ENCODE measurements around the gene ELOVL7. TPM values are rescaled to one million over a fixed set of nuclear protein-coding genes. Genes with fewer than 3 reads are reported as not detected.
"Not testable (repeated sequence)": the region's sequence is repeated elsewhere in the genome, so short reads cannot be mapped to it uniquely, and the experiment has no call there.

The ELOVL7 gene
- total RNA-seq, 2 experiments from 2014 or later: 0.57 to 0.97 TPM

- H3K4me1 Mint-ChIP-seq: no peaks in the 10 kb centered on the region
- no peaks in the 10 kb centered on the region for H3K36me3 Mint-ChIP-seq
- DNase-seq: no peak
- peaks cover 3% of the 10 kb centered on the region for H3K27me3 Mint-ChIP-seq
- no peak overlapping the region for H3K27ac Mint-ChIP-seq
- no peak overlapping the region for H3K4me3 Mint-ChIP-seq
- no peaks in the 10 kb centered on the region for H3K9me3 Mint-ChIP-seq
- POLR2A ChIA-PET: no interaction called here
- no peak for ATAC-seq (ENCODE audit: low read depth)
Measured at GRCh38 chr5:60797482-60798153, 46.5 kb downstream of the ELOVL7 start.

GRCh38 chr5:60795424-60795950, 48.6 kb downstream of the ELOVL7 start:
- H3K9me3 Mint-ChIP-seq; ATAC-seq (ENCODE audit: low read depth); POLR2A ChIA-PET; H3K36me3 Mint-ChIP-seq; DNase-seq; H3K27me3 Mint-ChIP-seq; H3K27ac Mint-ChIP-seq; H3K4me3 Mint-ChIP-seq; H3K4me1 Mint-ChIP-seq: not testable (repeated sequence)

GRCh38 chr5:60794691-60795090, 49.4 kb downstream of the ELOVL7 start:
- no peak for ATAC-seq (ENCODE audit: low read depth)
- no peaks in the 10 kb centered on the region for H3K4me1 Mint-ChIP-seq
- H3K27ac Mint-ChIP-seq: no peak overlapping the region
- no peaks in the 10 kb centered on the region for H3K9me3 Mint-ChIP-seq
- H3K27me3 Mint-ChIP-seq: peaks cover 3% of the 10 kb centered on the region
- no peak overlapping the region for H3K4me3 Mint-ChIP-seq
- POLR2A ChIA-PET: no interaction called here
- no peaks in the 10 kb centered on the region for H3K36me3 Mint-ChIP-seq
- no peak for DNase-seq

- peaks cover 1% of the 10 kb centered on the region for H3K27me3 Mint-ChIP-seq
- no peak for DNase-seq
- H3K4me1 Mint-ChIP-seq: no peaks in the 10 kb centered on the region
- no peak overlapping the region for H3K4me3 Mint-ChIP-seq
- no peak for ATAC-seq (ENCODE audit: low read depth)
- H3K36me3 Mint-ChIP-seq: no peaks in the 10 kb centered on the region
- POLR2A ChIA-PET: no interaction called here
- no peak overlapping the region for H3K27ac Mint-ChIP-seq
- H3K9me3 Mint-ChIP-seq: no peaks in the 10 kb centered on the region
Measured at GRCh38 chr5:60792438-60792837, 51.6 kb downstream of the ELOVL7 start.

GRCh38 chr5:60789551-60789950, 54.5 kb downstream of the ELOVL7 start:
- Mint-ChIP-seq H3K4me3 (no peak overlapping the region), H3K4me1 (no peaks in the 10 kb centered on the region), H3K36me3 (no peaks in the 10 kb centered on the region), H3K27me3 (peaks cover 8% of the 10 kb centered on the region), H3K9me3 (no peaks in the 10 kb centered on the region), H3K27ac (no peak overlapping the region)
- no peak for ATAC-seq (ENCODE audit: low read depth)
- POLR2A ChIA-PET: no interaction called here
- DNase-seq: no peak

- H3K4me3 Mint-ChIP-seq: no peak overlapping the region
- ATAC-seq (ENCODE audit: low read depth) (no peak), DNase-seq (no peak)
- POLR2A ChIA-PET: no interaction called here
- no peak overlapping the region for H3K27ac Mint-ChIP-seq
- H3K9me3 Mint-ChIP-seq: no peaks in the 10 kb centered on the region
- no peaks in the 10 kb centered on the region for H3K36me3 Mint-ChIP-seq
- peaks cover 8% of the 10 kb centered on the region for H3K27me3 Mint-ChIP-seq
- no peaks in the 10 kb centered on the region for H3K4me1 Mint-ChIP-seq
Measured at GRCh38 chr5:60788863-60789513, 55.1 kb downstream of the ELOVL7 start.

- H3K4me1 Mint-ChIP-seq: no peaks in the 10 kb centered on the region
- H3K36me3 Mint-ChIP-seq: no peaks in the 10 kb centered on the region
- no peak overlapping the region for H3K27ac Mint-ChIP-seq
- no peaks in the 10 kb centered on the region for H3K27me3 Mint-ChIP-seq
- DNase-seq (no peak), ATAC-seq (ENCODE audit: low read depth) (no peak)
- POLR2A ChIA-PET: no interaction called here
- no peak overlapping the region for H3K4me3 Mint-ChIP-seq
- peaks cover 2% of the 10 kb centered on the region for H3K9me3 Mint-ChIP-seq
Measured at GRCh38 chr5:60779466-60779865, 64.6 kb downstream of the ELOVL7 start.

GRCh38 chr5:60776343-60776742, 67.7 kb downstream of the ELOVL7 start:
- DNase-seq (no peak), ATAC-seq (ENCODE audit: low read depth) (no peak)
- Mint-ChIP-seq H3K36me3 (no peaks in the 10 kb centered on the region), H3K4me1 (no peaks in the 10 kb centered on the region), H3K4me3 (no peak overlapping the region), H3K27ac (no peak overlapping the region), H3K27me3 (peaks cover 6% of the 10 kb centered on the region), H3K9me3 (peaks cover 6% of the 10 kb centered on the region)
- POLR2A ChIA-PET: no interaction called here

GRCh38 chr5:60765019-60765709, 78.9 kb downstream of the ELOVL7 start:
- Mint-ChIP-seq H3K27ac (no peak overlapping the region), H3K27me3 (peaks cover 5% of the 10 kb centered on the region), H3K4me3 (no peak overlapping the region), H3K9me3 (no peaks in the 10 kb centered on the region), H3K36me3 (no peaks in the 10 kb centered on the region), H3K4me1 (no peaks in the 10 kb centered on the region)
- POLR2A ChIA-PET: no interaction called here
- no peak for ATAC-seq (ENCODE audit: low read depth)
- DNase-seq: no peak

GRCh38 chr5:60763061-60763460, 81.0 kb downstream of the ELOVL7 start:
- Mint-ChIP-seq H3K27me3 (peaks cover 5% of the 10 kb centered on the region), H3K36me3 (no peaks in the 10 kb centered on the region), H3K9me3 (no peaks in the 10 kb centered on the region), H3K4me1 (no peaks in the 10 kb centered on the region), H3K4me3 (no peak overlapping the region), H3K27ac (no peak overlapping the region)
- POLR2A ChIA-PET: no interaction called here
- ATAC-seq (ENCODE audit: low read depth) (no peak), DNase-seq (no peak)

GRCh38 chr5:60754495-60754894, 89.6 kb downstream of the ELOVL7 start:
- peaks cover 12% of the 10 kb centered on the region for H3K27me3 Mint-ChIP-seq
- DNase-seq (no peak), ATAC-seq (ENCODE audit: low read depth) (no peak)
- no peaks in the 10 kb centered on the region for H3K36me3 Mint-ChIP-seq
- no peak overlapping the region for H3K27ac Mint-ChIP-seq
- POLR2A ChIA-PET: no interaction called here
- no peaks in the 10 kb centered on the region for H3K9me3 Mint-ChIP-seq
- H3K4me1 Mint-ChIP-seq: no peaks in the 10 kb centered on the region
- H3K4me3 Mint-ChIP-seq: no peak overlapping the region

GRCh38 chr5:60744682-60745081, 99.4 kb downstream of the ELOVL7 start:
- no peak overlapping the region for H3K27ac Mint-ChIP-seq
- H3K27me3 Mint-ChIP-seq: peaks cover 3% of the 10 kb centered on the region
- H3K36me3 Mint-ChIP-seq: no peaks in the 10 kb centered on the region
- DNase-seq (no peak), ATAC-seq (ENCODE audit: low read depth) (no peak)
- POLR2A ChIA-PET: no interaction called here
- H3K4me1 Mint-ChIP-seq: no peaks in the 10 kb centered on the region
- H3K9me3 Mint-ChIP-seq: peaks cover 8% of the 10 kb centered on the region
- no peak overlapping the region for H3K4me3 Mint-ChIP-seq

- Mint-ChIP-seq H3K4me3 (no peak overlapping the region), H3K9me3 (peaks cover 8% of the 10 kb centered on the region), H3K27ac (no peak overlapping the region), H3K27me3 (peaks cover 3% of the 10 kb centered on the region), H3K4me1 (no peaks in the 10 kb centered on the region), H3K36me3 (no peaks in the 10 kb centered on the region)
- no peak for ATAC-seq (ENCODE audit: low read depth)
- DNase-seq: no peak
- POLR2A ChIA-PET: no interaction called here
Measured at GRCh38 chr5:60743511-60744314, 100.4 kb downstream of the ELOVL7 start.
